ENCODE data around the gene ADRM1.

ADRM1 gene

DNA sequence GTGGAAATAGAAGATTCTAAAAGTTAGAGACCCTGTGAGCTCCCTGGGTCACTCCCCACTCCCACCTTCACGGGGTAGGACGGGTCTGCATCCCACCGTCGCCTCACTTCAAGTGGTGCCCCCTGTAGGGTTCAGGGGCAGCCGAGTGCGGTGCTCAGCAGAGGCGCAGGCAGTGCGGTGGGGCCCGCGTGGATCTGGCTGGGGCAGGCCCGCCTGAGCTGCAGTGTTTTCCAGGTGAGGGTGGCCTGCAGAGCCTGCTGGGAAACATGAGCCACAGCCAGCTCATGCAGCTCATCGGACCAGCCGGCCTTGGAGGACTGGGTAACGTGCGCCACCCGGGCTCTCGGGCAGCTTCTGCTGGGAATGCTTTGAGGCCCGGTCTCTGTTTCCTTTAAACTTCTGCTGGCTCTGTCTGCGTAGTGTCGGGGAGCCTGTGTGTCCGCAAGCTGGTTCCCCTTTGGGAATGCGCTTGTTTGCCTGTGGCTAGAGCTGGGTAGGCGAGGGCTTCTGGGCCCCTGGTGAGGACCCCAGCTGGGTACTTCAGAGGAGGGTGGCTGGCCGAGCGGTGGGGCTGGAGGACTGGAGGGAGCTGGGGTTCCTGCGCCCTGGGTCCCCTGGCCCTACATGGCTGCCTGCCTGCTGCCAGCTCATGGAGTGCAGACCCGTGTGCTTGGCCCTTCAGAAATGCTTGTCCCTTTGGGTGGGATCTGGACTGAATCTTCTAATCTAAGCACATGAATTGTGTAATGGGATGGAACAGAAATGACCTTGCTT is 3.8 kb downstream of the ADRM1 start:
- TF ChIP-seq, protein P1, sequence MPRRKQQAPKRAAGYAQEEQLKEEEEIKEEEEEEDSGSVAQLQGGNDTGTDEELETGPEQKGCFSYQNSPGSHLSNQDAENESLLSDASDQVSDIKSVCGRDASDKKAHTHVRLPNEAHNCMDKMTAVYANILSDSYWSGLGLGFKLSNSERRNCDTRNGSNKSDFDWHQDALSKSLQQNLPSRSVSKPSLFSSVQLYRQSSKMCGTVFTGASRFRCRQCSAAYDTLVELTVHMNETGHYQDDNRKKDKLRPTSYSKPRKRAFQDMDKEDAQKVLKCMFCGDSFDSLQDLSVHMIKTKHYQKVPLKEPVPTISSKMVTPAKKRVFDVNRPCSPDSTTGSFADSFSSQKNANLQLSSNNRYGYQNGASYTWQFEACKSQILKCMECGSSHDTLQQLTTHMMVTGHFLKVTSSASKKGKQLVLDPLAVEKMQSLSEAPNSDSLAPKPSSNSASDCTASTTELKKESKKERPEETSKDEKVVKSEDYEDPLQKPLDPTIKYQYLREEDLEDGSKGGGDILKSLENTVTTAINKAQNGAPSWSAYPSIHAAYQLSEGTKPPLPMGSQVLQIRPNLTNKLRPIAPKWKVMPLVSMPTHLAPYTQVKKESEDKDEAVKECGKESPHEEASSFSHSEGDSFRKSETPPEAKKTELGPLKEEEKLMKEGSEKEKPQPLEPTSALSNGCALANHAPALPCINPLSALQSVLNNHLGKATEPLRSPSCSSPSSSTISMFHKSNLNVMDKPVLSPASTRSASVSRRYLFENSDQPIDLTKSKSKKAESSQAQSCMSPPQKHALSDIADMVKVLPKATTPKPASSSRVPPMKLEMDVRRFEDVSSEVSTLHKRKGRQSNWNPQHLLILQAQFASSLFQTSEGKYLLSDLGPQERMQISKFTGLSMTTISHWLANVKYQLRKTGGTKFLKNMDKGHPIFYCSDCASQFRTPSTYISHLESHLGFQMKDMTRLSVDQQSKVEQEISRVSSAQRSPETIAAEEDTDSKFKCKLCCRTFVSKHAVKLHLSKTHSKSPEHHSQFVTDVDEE (CRISPR knock-in tag; IDR thresholded peaks at IDR 0.05), result no peak
- TF ChIP-seq, protein P2, sequence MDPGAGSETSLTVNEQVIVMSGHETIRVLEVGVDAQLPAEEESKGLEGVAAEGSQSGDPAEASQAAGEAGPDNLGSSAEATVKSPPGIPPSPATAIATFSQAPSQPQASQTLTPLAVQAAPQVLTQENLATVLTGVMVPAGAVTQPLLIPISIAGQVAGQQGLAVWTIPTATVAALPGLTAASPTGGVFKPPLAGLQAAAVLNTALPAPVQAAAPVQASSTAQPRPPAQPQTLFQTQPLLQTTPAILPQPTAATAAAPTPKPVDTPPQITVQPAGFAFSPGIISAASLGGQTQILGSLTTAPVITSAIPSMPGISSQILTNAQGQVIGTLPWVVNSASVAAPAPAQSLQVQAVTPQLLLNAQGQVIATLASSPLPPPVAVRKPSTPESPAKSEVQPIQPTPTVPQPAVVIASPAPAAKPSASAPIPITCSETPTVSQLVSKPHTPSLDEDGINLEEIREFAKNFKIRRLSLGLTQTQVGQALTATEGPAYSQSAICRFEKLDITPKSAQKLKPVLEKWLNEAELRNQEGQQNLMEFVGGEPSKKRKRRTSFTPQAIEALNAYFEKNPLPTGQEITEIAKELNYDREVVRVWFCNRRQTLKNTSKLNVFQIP (CRISPR knock-in tag; IDR thresholded peaks at IDR 0.05; ENCODE audit: borderline replicate concordance, low read depth), result no peak
- TF ChIP-seq ZFP30 (CRISPR knock-in tag; IDR thresholded peaks at IDR 0.05) (no peak), BACH2 (CRISPR knock-in tag; IDR thresholded peaks at IDR 0.05; ENCODE audit: borderline replicate concordance) (no peak)
- no peak for ATAC-seq

DNA sequence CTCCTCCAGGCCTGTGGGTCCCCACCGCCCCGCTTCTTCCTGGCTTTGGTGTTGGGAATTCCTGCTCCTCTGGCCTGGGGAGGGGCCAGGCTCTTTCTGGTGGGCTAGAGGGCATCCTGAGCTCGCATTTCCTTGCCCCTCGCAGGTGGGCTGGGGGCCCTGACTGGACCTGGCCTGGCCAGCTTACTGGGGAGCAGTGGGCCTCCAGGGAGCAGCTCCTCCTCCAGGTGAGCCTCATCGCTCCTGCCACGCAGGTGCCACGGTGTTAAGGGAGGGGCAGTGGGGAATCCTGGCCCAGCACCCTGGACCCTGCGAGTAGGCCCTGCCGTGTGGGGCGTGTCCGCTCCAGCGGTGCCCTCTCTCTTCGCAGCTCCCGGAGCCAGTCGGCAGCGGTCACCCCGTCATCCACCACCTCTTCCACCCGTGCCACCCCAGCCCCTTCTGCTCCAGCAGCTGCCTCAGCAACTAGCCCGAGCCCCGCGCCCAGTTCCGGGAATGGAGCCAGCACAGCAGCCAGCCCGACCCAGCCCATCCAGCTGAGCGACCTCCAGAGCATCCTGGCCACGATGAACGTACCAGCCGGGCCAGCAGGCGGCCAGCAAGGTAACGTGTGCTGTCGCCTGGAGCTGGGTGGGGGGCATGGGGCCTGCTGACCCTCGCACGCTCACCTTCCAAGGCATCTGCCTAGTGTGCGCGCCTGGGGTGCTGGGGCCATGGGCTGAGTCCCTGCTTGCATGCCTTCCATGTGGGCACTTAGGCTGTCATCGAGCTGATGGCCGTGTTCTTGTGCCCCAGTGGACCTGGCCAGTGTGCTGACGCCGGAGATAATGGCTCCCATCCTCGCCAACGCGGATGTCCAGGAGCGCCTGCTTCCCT is 4.7 kb downstream of the ADRM1 start:
- TF ChIP-seq RARB (CRISPR knock-in tag; IDR thresholded peaks at IDR 0.05) (no peak), SNAI2 (CRISPR knock-in tag; IDR thresholded peaks at IDR 0.05) (no peak), ZFP3 (CRISPR knock-in tag; IDR thresholded peaks at IDR 0.05) (no peak), CSDC2 (CRISPR knock-in tag; IDR thresholded peaks at IDR 0.05) (no peak), ARNTL (CRISPR knock-in tag; IDR thresholded peaks at IDR 0.05; ENCODE audit: borderline replicate concordance, low read depth) (no peak), TOX (CRISPR knock-in tag; IDR thresholded peaks at IDR 0.05; ENCODE audit: borderline replicate concordance) (no peak), ZFP30 (CRISPR knock-in tag; IDR thresholded peaks at IDR 0.05) (no peak), OSR1 (CRISPR knock-in tag; IDR thresholded peaks at IDR 0.05) (no peak), ZNF565 (CRISPR knock-in tag; conservative IDR thresholded peaks at IDR 0.05; ENCODE audit: low read depth) (no peak), ZNF8 (CRISPR knock-in tag; IDR thresholded peaks at IDR 0.05) (no peak), BACH2 (CRISPR knock-in tag; IDR thresholded peaks at IDR 0.05; ENCODE audit: borderline replicate concordance) (no peak), GLIS3 (CRISPR knock-in tag; IDR thresholded peaks at IDR 0.05) (no peak), ESRRG (CRISPR knock-in tag; IDR thresholded peaks at IDR 0.05) (no peak), PPARA (CRISPR knock-in tag; IDR thresholded peaks at IDR 0.05; ENCODE audit: borderline replicate concordance) (no peak), ZNF70 (CRISPR knock-in tag; IDR thresholded peaks at IDR 0.05) (no peak)
- TF ChIP-seq, protein P3, sequence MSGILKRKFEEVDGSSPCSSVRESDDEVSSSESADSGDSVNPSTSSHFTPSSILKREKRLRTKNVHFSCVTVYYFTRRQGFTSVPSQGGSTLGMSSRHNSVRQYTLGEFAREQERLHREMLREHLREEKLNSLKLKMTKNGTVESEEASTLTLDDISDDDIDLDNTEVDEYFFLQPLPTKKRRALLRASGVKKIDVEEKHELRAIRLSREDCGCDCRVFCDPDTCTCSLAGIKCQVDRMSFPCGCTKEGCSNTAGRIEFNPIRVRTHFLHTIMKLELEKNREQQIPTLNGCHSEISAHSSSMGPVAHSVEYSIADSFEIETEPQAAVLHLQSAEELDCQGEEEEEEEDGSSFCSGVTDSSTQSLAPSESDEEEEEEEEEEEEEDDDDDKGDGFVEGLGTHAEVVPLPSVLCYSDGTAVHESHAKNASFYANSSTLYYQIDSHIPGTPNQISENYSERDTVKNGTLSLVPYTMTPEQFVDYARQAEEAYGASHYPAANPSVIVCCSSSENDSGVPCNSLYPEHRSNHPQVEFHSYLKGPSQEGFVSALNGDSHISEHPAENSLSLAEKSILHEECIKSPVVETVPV (CRISPR knock-in tag; IDR thresholded peaks at IDR 0.05), result no peak
- TF ChIP-seq, protein P1 (CRISPR knock-in tag; IDR thresholded peaks at IDR 0.05), result no peak
- TF ChIP-seq, protein P2 (CRISPR knock-in tag; IDR thresholded peaks at IDR 0.05; ENCODE audit: borderline replicate concordance, low read depth), result no peak
- TF ChIP-seq, protein P4, sequence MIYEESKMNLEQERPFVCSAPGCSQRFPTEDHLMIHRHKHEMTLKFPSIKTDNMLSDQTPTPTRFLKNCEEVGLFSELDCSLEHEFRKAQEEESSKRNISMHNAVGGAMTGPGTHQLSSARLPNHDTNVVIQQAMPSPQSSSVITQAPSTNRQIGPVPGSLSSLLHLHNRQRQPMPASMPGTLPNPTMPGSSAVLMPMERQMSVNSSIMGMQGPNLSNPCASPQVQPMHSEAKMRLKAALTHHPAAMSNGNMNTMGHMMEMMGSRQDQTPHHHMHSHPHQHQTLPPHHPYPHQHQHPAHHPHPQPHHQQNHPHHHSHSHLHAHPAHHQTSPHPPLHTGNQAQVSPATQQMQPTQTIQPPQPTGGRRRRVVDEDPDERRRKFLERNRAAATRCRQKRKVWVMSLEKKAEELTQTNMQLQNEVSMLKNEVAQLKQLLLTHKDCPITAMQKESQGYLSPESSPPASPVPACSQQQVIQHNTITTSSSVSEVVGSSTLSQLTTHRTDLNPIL (CRISPR knock-in tag; IDR thresholded peaks at IDR 0.05; ENCODE audit: low read depth), result no peak

More for the DNA sequence above, 4.7 kb downstream of the ADRM1 start:
- no peak for ATAC-seq

All from SK-N-SH treated with all-trans-retinoic acid at 6 μM for 48 hours (cell line).